PC-3 (cell line): ENCODE results near the gene CDKL5. TPM values are rescaled to one million over a fixed set of nuclear protein-coding genes. Genes with fewer than 3 reads are reported as not detected.

Source experiments
- ATAC-seq: fragments of 200-7000 bp; cut with Tn5 transposase; 2 replicates; pipeline ENCODE4 v1.9.1; 2020; ENCODE audit warnings: mild to moderate bottlenecking, moderate library complexity
- BruUV-seq: library from RNA; stranded (reverse); fragments of 400-500 nt; replicated peaks from 2 replicates; lab custom pipeline; 2021; lab: Mats Ljungman, UMichigan
- CTCF ChIA-PET: fragments of 300-600 bp; sonication (Branson Sonifier 250); formaldehyde crosslinking; loops from one replicate; lab custom pipeline; 2022; ENCODE audit warnings: antibody characterized with exemption; lab: Charles Lee
- POLR2A ChIA-PET: fragments of 300-600 bp; sonication (Branson Sonifier 250); formaldehyde crosslinking; loops from one replicate; lab custom pipeline; 2022; ENCODE audit warnings: antibody characterized with exemption; ENCODE audit not compliant: unreplicated experiment; lab: Charles Lee
- DNase-seq: peaks from one replicate; pipeline ENCODE4 v3.0.0-alpha.2; 2015
- H2AFZ ChIP-seq: fragments of 300-600 bp; sonication (generic); 2 replicates; pipeline ENCODE4 v1.6.0; 2016; ENCODE audit warnings: antibody characterized with exemption, low read length
- H3F3A ChIP-seq: fragments of 300-600 bp; sonication (generic); one replicate; pipeline ENCODE4 v1.6.0; 2017; ENCODE audit warnings: antibody characterized with exemption, low read length, control low read depth, mild to moderate bottlenecking; ENCODE audit not compliant: unreplicated experiment
- H3K27ac ChIP-seq: fragments of 300-600 bp; sonication (generic); 2 replicates; pipeline ENCODE4 v1.5.1; 2016; ENCODE audit warnings: mild to moderate bottlenecking, low read length
- H3K27me3 ChIP-seq: fragments of 300-600 bp; sonication (generic); 2 replicates; pipeline ENCODE4 v1.6.1; 2016; ENCODE audit warnings: low read length, mixed read lengths
- H3K36me3 ChIP-seq: fragments of 300-600 bp; sonication (generic); 2 replicates; pipeline ENCODE4 v1.6.1; 2016; ENCODE audit warnings: low read depth, mixed run types, low read length, mixed read lengths
- H3K4me1 ChIP-seq: fragments of 300-600 bp; sonication (generic); 2 replicates; pipeline ENCODE4 v1.5.1; 2016; ENCODE audit warnings: low read length; ENCODE audit not compliant: insufficient read depth
- H3K4me2 ChIP-seq: fragments of 300-600 bp; sonication (generic); 2 replicates; pipeline ENCODE4 v1.6.0; 2016; ENCODE audit warnings: low read length
- H3K4me3 ChIP-seq: fragments of 300-600 bp; sonication (generic); 2 replicates; pipeline ENCODE4 v1.5.1; 2016; ENCODE audit warnings: mild to moderate bottlenecking, low read length, mixed read lengths
- H3K79me2 ChIP-seq: fragments of 300-600 bp; sonication (generic); 2 replicates; pipeline ENCODE4 v1.6.1; 2017; ENCODE audit warnings: low read length, mixed read lengths
- H3K9ac ChIP-seq: fragments of 300-600 bp; sonication (generic); 2 replicates; pipeline ENCODE4 v1.6.0; 2016; ENCODE audit warnings: mild to moderate bottlenecking, low read length
- H3K9me2 ChIP-seq: fragments of 300-600 bp; sonication (generic); replicated peaks from 2 replicates; pipeline ENCODE4 v1.6.1; 2016; ENCODE audit warnings: mixed run types, low read length, mixed read lengths
- H3K9me3 ChIP-seq: fragments of 300-600 bp; sonication (generic); 2 replicates; pipeline ENCODE4 v1.6.1; 2016; ENCODE audit warnings: low read length, mixed read lengths
- H4K20me1 ChIP-seq: fragments of 300-600 bp; sonication (generic); 2 replicates; pipeline ENCODE4 v1.6.1; 2016; ENCODE audit warnings: low read length, mixed read lengths
- CTCF ChIP-seq: fragments of 300-600 bp; sonication (generic); conservative IDR thresholded peaks from 2 replicates; pipeline ENCODE4 v1.5.1; 2017; ENCODE audit warnings: antibody characterized with exemption, low read depth, mild to moderate bottlenecking, low read length
- EZH2 ChIP-seq: fragments of 300-600 bp; sonication (generic); IDR thresholded peaks from one replicate; pipeline ENCODE4 v1.6.1; 2017; ENCODE audit warnings: antibody characterized with exemption, mild to moderate bottlenecking, low read length; ENCODE audit not compliant: unreplicated experiment
- EZH2phosphoT487 ChIP-seq: fragments of 300-600 bp; sonication (generic); IDR thresholded peaks from 2 replicates; pipeline ENCODE4 v1.6.1; 2018; ENCODE audit warnings: mild to moderate bottlenecking, antibody characterized with exemption, low read length, borderline replicate concordance
- intact Hi-C: fragments of 100-400 bp; cut with micrococcal nuclease; formaldehyde crosslinking; loops from 2 replicates; pipeline ENCODE4 v1.9.0; 2023
- total RNA-seq: library from RNA; depleted of rRNA; stranded (reverse); fragments of >200 nt; gene quantifications from 2 replicates; pipeline ENCODE4 v1.2.3, GENCODE V29; 2014

The CDKL5 gene
- total RNA-seq, 1 experiment from 2014 or later: 2.9 TPM

- Histone ChIP-seq H3K4me3 (no peak overlapping the region), H4K20me1 (no peaks in the 10 kb centered on the region), H2AFZ (no peak overlapping the region), H3K9me3 (no peaks in the 10 kb centered on the region), H3K4me2 (no peak overlapping the region), H3F3A (no peaks in the 10 kb centered on the region), H3K9me2 (no peaks in the 10 kb centered on the region), H3K79me2 (no peaks in the 10 kb centered on the region), H3K27me3 (no peaks in the 10 kb centered on the region), H3K4me1 (no peaks in the 10 kb centered on the region), H3K27ac (no peak overlapping the region), H3K9ac (no peak overlapping the region), H3K36me3 (no peaks in the 10 kb centered on the region)
- no peak for DNase-seq
- no TSS peak for BruUV-seq
- ATAC-seq: no peak
- no peak for TF ChIP-seq CTCF
- TF ChIP-seq EZH2phosphoT487: no peak
- TF ChIP-seq EZH2: no peak
- ChIA-PET POLR2A (no interaction called here), CTCF (no interaction called here)
- intact Hi-C loops: no loop called here
These were observed 213.0 kb downstream of the CDKL5 start for GRCh38 chrX:18638398-18638797.

- no peak for DNase-seq
- no peak for TF ChIP-seq CTCF
- TF ChIP-seq EZH2phosphoT487: no peak
- no peak for TF ChIP-seq EZH2
- Histone ChIP-seq H3K27ac (no peak overlapping the region), H2AFZ (no peak overlapping the region), H3K9me2 (no peaks in the 10 kb centered on the region), H3K4me1 (no peaks in the 10 kb centered on the region), H3K4me3 (no peak overlapping the region), H3K27me3 (no peaks in the 10 kb centered on the region), H4K20me1 (no peaks in the 10 kb centered on the region), H3K9me3 (no peaks in the 10 kb centered on the region), H3F3A (no peaks in the 10 kb centered on the region), H3K4me2 (no peak overlapping the region), H3K36me3 (no peaks in the 10 kb centered on the region), H3K79me2 (no peaks in the 10 kb centered on the region), H3K9ac (no peak overlapping the region)
- ChIA-PET POLR2A (no interaction called here), CTCF (no interaction called here)
- no peak for ATAC-seq
- no TSS peak for BruUV-seq
- intact Hi-C loops: no loop called here
These were observed 213.9 kb downstream of the CDKL5 start for GRCh38 chrX:18639280-18639679.

- no TSS peak for BruUV-seq
- CTCF ChIA-PET: no interaction called here
- TF ChIP-seq CTCF: no peak
- no peak for TF ChIP-seq EZH2phosphoT487
These were observed 215.3 kb downstream of the CDKL5 start for GRCh38 chrX:18640686-18641085.

More at GRCh38 chrX:18640686-18641085, 215.3 kb downstream of the CDKL5 start:
- Histone ChIP-seq H3F3A (no peaks in the 10 kb centered on the region), H2AFZ (no peak overlapping the region), H3K36me3 (no peaks in the 10 kb centered on the region), H3K4me3 (no peak overlapping the region), H3K9ac (no peak overlapping the region), H3K79me2 (no peaks in the 10 kb centered on the region), H3K9me3 (no peaks in the 10 kb centered on the region), H3K27ac (no peak overlapping the region), H3K4me2 (no peak overlapping the region), H3K9me2 (no peaks in the 10 kb centered on the region), H3K4me1 (no peaks in the 10 kb centered on the region), H4K20me1 (no peaks in the 10 kb centered on the region), H3K27me3 (no peaks in the 10 kb centered on the region)
- intact Hi-C loops: no loop called here
- ATAC-seq: no peak
- POLR2A ChIA-PET: no interaction called here
- DNase-seq: no peak
